Measurements from ENCODE around the gene SEMA3B.
A peak's percentile ranks its signal among the peaks of the same experiment; 100 is the strongest.
"Not testable (repeated sequence)": the region's sequence is repeated elsewhere in the genome, so short reads cannot be mapped to it uniquely, and the experiment has no call there.

Gene SEMA3B

DNA sequence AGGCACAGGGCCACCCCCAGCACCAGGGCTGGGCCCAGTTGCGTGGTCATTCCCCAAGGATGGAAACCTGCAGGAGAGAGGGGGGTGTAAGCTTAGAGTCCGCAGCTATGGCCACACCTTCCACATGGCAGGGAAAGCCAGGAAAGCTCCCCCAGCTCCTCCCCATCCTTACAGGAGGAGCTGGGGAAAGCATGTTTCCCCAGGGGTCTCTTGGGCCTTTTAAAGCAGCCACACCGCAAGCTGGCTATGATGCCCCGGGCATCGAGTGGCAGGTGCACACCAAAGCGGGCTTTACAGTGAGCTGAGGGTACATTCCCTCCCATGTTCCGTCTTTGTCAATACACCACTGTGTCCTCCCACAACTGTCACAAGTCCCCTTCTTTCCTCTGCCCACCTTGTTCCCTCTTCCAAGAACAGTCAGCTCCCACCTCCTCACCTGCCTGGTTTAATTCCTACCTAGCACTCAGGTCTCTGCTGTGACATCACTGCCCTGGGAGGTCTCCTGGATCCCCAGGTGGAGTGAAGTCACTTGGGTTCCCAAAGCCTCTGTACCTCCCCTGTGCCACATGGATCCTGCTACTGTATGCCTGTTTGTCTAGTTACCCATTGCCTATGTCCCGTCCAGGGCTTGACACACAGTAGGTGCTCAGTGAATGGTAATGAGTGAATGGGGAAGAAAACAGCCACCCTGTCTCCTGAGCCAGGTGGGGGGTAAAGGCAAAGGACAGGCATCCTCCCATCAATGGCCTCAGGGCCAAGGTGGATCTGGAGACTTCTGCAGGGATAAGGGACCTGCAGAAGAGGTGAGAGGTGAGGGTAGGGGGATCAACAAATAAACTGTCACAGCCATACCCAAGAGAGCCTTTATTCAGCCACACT, 26.8 kb downstream of the SEMA3B start:
- FAIRE-seq: no peak

DNA sequence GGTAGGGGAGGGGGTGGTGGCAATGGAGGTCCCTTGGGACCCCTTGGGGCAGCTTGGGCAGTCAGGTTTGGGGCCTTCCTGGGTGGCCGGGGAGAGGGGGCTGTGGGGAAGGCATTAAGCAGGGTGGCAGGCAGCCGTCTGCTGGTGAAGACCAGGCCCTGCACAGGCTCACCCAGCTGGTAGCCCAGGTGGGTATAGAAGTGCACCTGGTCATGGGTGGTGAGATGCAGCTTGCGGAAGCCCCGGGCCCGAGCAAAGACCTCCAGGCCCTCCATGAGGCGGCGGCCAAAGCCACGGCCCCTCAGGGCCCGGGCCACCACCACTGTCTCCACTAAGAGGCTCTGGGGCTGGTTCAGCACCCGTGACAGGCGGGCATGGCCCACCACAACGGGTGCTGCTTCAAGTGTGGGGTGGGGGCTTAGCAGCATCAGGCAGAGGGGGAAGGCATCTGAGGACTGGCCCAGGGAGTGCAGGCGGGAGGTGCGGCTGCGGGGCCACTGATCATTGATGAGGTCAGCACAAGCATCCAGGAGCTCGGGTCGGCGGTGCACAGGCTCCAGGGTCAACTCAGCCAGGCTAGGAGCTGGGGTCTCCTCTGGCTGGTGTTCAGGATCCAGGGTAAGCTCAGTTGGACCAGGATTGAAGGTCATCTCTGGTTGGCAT, 27.9 kb downstream of the SEMA3B start:
- no peak for FAIRE-seq

DNA sequence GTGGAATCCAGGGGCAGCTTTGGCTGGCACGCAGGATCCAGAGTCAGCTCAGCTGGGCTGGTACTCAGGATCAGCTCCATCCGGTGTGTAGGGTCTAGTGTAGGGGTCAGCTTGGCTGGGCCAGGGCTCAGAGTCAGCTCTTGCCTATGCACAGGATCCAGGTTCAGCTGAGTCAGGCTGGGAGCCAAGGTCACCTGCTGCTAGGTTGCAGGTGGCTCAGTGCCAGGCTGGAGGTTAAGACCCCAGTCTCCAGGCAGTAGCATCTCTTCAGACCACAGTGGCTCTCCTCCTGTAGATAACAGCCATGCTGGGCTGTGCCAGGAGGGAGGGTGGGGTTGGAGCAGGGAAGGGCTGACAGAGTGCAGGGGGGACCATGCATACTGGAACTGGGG, 28.4 kb downstream of the SEMA3B start:
- no peak for FAIRE-seq

DNA sequence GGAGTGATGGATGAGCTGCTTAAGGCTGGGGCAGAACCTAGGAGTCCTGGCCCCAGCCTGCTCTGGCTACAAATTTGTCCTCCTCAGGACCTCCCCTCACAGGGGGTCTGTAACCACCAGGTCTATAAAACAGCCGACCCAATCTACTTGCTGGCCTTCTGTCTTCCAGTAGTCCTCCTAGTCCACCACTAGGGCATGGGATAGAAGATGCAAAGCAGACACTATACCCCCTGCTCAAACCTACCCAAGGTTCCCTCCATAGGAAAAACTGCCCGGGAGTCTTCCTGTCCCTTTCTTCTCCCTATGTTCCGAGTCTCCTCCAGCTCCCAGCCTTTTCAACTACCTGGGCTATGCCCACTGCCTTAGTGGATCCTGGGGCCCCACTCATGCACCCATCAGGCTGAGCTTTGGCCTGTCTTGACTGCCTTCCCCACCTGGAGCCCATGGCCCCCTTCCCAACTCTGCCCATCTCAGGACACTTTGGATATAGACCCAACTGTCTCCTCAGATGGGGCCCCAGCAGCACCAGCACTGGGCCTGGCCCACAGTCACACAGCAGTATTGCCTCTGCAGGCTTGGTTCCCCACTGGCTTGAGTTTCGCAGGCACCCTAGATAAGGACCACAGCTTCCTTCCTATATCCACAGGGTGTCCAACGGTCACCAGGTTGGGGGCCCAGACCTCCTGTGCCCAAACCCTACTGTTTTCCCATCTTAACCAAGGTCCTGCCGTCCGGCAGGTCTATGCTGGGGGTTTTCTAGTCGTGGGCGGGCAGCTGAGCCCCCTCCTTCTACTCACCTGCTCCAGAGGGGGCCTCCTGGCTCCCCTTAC, 29.2 kb downstream of the SEMA3B start:
- FAIRE-seq: no peak

DNA sequence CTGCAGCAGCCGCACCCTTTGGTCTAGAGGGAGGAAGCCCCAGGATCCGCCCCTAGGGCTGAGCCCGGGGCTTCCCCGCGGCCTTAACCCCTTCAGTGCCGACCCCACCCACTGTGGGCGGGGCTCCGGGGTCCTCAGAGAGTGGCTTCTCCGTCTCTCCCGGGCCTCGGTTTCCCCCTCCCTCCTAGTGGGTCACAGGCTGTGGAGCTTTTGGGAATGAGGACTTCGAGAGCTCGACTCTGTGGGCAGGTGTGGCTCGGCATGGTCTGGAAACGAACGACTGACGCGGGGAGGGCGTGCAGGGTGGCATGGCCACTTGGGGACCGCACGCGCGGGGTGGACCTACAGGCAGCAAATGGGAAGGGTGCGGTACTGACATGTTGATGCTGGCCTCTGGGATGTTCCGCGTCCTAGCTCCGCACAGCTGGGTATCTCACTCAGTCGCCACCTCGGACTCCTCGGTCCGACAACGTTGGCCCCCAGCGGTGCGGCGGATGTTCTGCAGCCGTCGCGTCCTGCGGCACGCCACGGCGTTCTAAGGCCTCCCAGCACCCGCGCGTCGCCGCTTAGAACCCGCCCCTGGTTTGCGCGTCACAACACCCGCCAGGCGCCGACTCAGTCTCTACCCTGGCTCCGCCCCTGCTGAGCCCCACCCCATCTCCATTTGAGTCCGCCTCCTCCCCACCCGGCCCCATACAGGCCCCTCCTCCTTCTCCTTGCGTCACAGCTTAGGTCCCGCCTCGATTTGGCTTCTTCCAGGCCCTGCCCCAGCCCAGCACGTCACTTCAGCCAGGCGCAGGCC, 30.1 kb downstream of the SEMA3B start, which contains the start of the genes HYAL3 and NAA80:
Gene HYAL3, minus strand, starts transcription at position 570 of the 802 bp plus-strand sequence. CDS start 3,803 bp downstream, outside the sequence.
Gene NAA80, minus strand, starts transcription at position 570 of the 802 bp plus-strand sequence. CDS start 1,942 bp downstream, outside the sequence.
- FAIRE-seq: peak; percentile 95

DNA sequence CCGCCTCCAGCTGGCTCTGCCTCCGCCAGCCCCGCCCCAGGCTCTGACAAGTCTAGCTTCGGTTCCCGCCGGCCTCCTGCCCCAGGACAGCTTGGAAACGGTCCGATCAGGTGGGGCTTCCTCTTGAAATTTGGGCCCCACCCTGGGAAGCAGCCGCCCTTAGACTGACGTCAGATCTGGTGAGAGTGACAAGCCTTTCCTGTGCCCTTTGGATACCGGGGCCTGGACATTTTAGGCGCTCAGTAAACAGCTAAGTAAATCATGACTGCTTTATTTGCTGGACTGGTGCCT, 30.6 kb downstream of the SEMA3B start:
- no peak for FAIRE-seq

DNA sequence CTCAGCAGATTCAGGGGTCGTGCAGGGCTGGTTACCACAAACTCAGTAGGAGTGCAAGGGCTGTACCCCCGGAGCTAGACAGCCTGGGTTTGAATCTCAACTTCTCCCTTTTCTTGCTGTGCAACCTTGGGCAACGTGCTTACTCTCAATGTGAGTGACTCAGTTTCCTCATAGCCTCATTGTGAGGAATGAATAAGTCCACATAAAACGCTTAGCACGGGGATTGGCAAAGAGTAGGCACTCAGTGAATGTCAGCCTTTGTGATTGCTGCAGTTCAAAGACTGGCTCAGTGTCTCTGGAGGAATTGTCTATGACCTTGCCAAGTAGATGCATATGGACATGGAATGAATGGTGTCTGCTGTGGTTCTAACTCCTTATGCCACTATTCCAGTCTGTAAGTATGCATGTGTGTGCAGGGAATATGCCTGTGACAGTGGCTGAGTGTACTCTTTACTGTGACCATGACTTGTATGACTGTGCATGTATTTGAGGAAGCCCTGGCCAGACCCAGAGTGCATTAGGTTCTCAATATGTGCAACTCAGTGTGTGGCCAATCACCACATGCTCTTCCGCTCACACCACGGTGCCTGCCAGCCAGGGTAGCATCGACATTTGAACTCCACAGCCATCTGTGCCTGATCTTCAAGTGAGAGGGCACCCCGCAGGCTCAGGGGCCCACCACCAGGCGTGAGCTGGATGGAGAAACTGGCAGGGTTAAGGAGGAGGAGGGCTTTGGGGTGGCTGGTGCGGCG, 31.2 kb downstream of the SEMA3B start:
- no peak for FAIRE-seq

DNA sequence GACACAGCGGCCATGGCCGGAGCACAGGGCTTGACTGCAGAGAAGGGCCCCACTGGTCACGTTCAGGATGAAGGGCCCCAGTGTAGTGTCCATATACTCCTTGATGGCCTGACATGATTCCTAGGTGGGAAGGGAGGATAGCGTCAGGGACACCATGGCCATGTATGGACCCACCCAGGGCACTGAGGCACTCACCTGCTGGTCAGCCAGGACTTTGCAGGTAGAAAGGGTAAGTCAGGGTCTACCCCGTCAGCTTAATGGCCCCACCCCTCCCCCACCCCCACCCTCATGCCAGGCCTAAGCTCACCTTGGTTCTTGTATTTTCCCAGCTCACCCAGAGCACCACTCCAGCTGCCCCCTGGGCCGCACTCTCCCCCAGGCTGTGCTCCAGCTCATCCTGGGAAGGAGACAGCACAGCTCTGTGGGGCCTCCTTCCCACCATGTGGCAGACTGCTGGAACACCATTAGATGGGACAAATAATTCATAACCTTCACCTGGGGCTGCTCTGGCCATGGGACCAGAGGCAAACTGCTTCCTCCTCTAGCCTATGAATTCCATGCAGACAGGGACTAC, 31.8 kb downstream of the SEMA3B start:
- FAIRE-seq: no peak

DNA sequence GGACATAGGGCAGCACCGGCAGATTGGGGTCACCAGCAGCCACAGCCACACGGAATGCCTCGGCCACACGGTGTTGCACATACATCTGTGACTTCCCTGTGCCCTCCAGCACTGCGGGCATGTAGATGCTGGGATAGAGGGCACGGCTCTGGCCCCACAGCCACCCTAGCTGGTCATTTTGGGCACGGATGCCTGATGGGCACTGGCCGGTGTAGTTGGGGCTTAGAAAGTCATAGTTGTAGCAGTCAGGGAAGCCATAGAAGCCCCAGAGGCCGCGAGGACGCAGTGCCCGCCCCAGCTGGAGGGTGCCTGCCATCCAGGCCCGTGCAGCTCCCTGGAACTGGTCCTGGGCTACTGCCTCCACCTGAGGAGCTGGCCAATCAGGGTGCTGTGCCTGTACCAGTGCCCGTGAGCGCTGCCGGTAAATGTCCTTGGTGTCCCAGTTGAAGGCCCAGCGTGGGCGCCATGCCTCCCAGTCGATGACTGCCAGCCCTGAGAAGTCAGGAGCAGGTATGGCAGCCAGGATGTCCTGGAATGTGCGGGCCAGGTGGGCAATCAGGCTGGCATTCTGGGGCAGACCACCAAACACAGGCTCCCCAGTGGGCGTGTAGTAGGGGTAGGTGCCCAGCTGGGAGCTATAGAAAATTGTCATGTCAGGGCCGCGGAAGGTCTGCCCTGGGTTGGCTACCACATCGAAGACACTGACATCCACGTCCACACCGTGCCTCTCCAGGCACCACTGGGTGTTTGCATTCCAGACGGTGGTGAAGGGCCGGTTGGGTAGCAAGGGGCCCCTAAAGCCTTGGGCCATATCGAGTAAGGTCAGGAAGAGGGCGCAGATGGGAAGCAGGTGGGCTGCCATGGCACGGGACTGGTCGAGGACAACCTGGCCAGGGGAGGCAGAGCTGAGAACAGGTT, 33.4 kb downstream of the SEMA3B start:
- no peak for FAIRE-seq

DNA sequence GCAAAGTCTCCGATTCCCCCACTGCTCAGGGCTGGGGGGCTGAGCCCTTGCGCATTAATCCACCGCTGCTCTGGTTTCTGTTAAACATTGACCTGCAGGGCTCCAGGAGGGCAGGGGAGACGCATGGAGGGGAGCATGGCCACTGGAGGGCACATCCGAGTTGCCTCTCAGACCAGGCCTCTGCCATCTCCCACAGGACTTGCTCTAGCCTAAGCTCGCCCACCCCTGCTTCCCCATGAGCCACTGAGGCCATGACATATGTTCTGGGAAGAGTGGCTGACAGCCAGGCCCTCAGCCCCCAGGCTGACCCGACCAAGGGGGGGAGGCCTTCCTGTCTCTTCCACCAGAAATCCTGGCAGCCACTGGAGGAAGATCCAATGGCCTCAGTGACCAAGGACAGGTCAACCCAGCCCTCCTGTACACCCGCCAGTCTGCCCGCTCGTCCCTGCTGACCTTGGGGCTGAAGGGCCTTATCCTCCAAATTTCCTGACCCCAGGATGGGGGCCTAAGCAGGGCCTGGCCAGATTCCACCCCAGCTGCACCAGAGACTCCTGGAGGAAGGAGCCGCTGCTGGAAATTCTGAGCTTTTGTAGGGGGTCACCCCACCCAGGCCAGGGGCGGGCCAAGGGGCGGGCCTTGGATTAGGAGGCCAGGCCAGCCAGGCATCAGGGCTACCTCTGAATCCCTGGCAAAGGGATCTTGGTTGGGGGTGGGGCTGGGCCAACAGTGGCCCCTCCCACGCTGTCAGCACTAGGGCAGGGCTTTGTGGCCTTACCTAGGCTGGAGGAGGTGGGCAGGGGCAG, 34.3 kb downstream of the SEMA3B start, which contains the start of gene HYAL1:
Gene HYAL1, minus strand, starts transcription at position 562 of the 803 bp plus-strand sequence. CDS start 618 bp downstream, outside the sequence.
- FAIRE-seq: no peak

DNA sequence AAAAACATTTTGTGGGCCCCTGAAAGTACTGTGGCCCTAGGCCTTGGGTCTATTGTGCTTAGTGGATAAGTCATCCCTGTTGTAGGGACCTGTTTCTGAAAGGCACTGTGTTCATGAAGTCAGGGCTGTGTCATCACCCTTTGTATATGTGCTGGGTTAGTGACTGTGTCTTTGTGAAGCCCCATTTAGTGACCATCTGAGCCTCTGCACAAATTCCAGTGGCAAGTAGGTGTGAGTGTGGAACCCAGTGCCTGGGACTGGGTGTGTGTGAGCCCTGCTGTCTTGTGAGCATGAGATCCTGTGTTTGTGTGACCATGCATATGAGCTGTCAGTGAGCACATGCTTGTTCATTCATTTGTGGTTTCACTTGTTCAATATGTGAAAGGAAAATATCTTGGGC, 35.7 kb downstream of the SEMA3B start:
- no peak for FAIRE-seq

DNA sequence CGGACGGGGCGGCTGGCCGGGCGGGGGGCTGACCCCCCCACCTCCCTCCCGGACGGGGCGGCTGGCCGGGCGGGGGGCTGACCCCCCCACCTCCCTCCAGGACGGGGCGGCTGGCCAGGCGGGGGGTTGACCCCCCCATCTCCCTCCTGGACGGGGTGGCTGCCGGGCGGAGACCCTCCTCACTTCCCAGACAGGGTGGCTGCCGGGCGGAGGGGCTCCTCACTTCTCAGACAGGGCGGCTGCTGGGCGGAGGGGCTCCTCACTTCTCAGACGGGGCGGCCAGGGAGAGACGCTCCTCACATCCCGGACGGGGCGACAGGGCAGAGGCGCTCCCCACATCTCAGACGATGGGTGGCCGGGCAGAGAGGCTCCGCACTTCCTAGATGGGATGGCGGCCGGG, 43.1 kb downstream of the SEMA3B start:
- FAIRE-seq: not testable (repeated sequence)

DNA sequence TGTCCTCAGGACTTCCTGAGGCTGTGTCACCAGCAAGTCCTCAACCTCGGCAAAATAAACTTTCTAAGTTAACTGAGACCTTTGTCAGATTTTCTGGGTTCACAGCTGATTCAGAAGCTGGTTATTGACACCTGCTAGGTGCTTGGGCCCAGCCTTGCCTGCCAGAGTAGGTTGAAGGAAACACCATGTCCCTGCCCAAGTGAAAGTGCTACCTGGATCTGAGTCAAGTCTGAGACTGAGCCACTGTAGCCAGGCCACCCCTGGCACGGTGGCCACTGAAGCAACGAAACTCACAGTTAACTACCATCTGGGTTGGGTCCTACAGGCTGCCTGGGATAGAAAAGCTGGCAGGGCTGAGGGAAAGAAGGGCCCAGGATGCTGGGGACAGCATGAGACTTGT, 45.4 kb downstream of the SEMA3B start:
- no peak for FAIRE-seq

DNA sequence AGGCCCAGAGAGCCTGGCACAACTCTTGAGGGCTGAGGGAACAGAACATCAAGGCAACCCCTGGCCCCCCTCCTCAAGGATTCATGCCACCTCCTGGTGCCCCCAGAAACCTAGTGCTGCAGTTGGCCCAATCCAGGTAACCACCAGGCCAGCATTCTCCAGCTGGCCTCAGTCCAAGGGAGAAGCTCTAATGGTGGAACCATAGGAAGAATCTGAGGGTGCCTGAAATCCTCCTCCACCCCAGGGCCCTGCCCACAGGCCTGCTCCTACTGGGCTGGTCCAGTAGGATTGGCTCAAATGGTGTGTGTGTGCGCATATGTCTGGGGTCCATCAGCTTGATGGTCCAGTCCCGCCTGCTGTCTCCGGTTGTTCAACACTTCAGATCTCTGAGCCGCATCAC, 45.9 kb downstream of the SEMA3B start:
- FAIRE-seq: no peak

DNA sequence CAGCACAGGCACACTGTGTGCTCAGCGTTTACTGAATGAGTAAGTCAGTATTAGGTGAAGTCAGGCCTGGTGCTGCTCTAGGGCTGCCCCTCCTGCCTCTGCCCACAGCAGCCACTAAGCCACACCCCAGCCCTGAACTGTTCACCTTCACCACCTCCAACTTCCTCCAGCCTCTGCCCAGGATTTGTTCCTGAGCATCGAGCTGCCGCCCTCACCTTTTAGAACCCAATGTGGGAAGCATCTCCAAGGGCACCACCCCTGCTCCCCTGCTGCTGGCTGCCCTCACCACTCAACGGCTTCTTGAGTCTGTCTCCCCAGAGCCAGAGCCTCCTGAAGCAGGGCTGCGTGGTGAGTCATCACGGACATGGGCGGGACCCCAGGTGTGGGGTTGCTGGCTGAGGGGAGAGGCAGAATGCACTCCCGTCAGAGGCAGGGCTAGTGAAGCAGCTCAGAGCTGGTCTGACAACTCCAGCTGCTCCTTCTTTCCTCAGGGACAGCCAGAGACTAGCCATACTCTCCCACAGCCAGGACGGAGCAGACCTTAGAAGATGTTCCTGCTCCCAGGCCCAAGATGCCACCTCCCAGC, 47.8 kb downstream of the SEMA3B start:
- FAIRE-seq: no peak

DNA sequence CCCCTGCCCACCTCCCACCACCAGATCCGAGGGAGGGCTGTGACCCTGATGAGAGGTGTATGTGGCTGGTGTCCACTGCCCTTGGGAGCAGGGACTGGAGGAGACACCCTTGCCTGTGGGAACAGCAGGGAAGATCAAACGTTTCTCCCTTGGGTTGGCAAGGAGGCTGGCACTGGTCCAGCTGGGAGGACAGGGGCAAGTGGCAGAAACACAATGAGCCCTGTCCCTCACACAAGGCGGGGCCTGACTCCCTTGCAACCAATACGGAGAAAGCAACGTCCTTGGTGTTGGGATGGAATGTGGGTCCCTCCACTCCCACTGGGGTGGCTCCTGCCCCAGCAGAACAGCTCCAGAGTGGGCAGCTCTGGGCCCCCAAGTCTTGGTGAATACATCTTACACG, 48.4 kb downstream of the SEMA3B start:
- no peak for FAIRE-seq

DNA sequence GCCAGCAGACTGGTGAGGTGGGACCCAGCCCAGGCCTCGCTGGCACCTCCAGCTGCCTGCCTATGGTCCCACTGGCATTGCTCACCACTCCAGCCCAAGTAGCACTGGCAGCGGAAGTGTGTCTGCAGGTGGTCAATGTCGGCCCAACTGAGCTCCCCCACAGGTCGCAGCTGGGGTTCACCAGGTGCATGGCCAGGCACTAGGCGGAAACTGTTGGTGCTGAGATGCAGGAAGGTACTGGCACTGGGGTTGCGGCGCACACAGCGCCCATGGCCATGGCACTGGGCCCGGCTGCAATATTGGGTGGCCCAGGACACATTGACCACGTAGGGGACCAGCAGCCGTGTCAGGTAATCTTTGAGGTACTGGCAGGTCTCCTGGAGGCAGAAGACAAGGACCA, 49.2 kb downstream of the SEMA3B start:
- no peak for FAIRE-seq

DNA sequence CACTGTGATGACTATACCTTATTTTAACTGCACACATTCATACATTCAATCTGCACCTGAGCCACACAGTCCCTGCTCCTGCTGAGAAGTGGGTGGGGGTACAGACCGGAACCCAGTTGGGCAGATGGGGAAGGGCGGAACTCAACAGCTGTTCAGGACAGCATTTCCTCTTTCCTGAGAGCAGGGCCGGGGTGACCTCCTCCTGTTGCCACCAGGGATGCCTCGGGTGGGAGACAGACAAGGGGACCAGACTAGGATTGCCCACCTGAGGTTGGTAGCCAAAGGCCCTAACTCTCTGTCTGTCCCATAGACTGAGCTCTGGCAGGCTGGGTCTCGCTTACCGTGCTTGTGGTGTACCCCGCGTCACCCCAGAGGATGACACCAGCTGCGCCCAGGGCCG, 49.7 kb downstream of the SEMA3B start:
- no peak for FAIRE-seq

Measured in endometrium (tissue), 2 donors.